IMR-90 (cell line): ENCODE data around the gene ATXN1. TPM values are rescaled to one million over a fixed set of nuclear protein-coding genes. Genes with fewer than 3 reads are reported as not detected.

Experiments used
- ATAC-seq: fragments of 200-7000 bp; cut with Tn5 transposase; 2 replicates; pipeline ENCODE4 v1.9.1; 2020; ENCODE audit warnings: low read depth, mild to moderate bottlenecking, moderate library complexity
- BruUV-seq: library from RNA; stranded (reverse); fragments of 400-500 nt; replicated peaks from 2 replicates; lab custom pipeline; 2021; lab: Mats Ljungman, UMichigan
- CTCF ChIA-PET: fragments of 300-600 bp; formaldehyde crosslinking; extraction: SDS; loops from one replicate; lab custom pipeline; 2021; ENCODE audit warnings: antibody characterized with exemption; lab: Yijun Ruan, JAX
- POLR2A ChIA-PET: fragments of 300-600 bp; sonication (Branson Sonifier 250); formaldehyde crosslinking; loops from one replicate; lab custom pipeline; 2022; ENCODE audit warnings: antibody characterized with exemption; ENCODE audit not compliant: unreplicated experiment; lab: Charles Lee
- DNase-seq: peaks from one replicate; pipeline ENCODE4 v3.0.0; 2013
- H2AFZ ChIP-seq: replicated peaks from 2 replicates; pipeline ENCODE3; 2013; ENCODE audit warnings: low read length, mild to moderate bottlenecking; ENCODE audit not compliant: poor library complexity
- H2AK5ac ChIP-seq: 2 replicates; pipeline ENCODE4 v1.6.1; 2013; ENCODE audit warnings: low read depth, low read length, inconsistent platforms
- H2AK9ac ChIP-seq: replicated peaks from 2 replicates; pipeline ENCODE3; 2013; ENCODE audit warnings: mild to moderate bottlenecking, low read depth, low read length, moderate library complexity; ENCODE audit not compliant: poor library complexity
- H2BK120ac ChIP-seq: 2 replicates; pipeline ENCODE4 v1.6.1; 2013; ENCODE audit warnings: low read depth, low read length, inconsistent platforms
- H2BK15ac ChIP-seq: 3 replicates; pipeline ENCODE4 v1.6.1; 2013; ENCODE audit warnings: low read depth, low read length, inconsistent platforms
- H2BK20ac ChIP-seq: 2 replicates; pipeline ENCODE4 v1.6.1; 2013; ENCODE audit warnings: low read depth, mild to moderate bottlenecking, inconsistent platforms, low read length, moderate library complexity
- H2BK5ac ChIP-seq: 2 replicates; pipeline ENCODE4 v1.6.1; 2013; ENCODE audit warnings: mild to moderate bottlenecking, low read depth, low read length, inconsistent platforms; ENCODE audit not compliant: poor library complexity, severe bottlenecking
- H3K14ac ChIP-seq: replicated peaks from 2 replicates; pipeline ENCODE4 v1.6.1; 2013; ENCODE audit warnings: low read depth, low read length, inconsistent platforms
- H3K18ac ChIP-seq: 2 replicates; pipeline ENCODE4 v1.6.1; 2013; ENCODE audit warnings: low read depth, low read length, control low read depth
- H3K23ac ChIP-seq: 2 replicates; pipeline ENCODE4 v1.6.1; 2013; ENCODE audit warnings: low read depth, low read length, inconsistent platforms
- H3K27ac ChIP-seq: 2 replicates; pipeline ENCODE4 v1.5.1; 2013; ENCODE audit warnings: mild to moderate bottlenecking, control low read depth, low read length; ENCODE audit not compliant: insufficient read depth
- H3K27me3 ChIP-seq: 2 replicates; pipeline ENCODE4 v1.6.1; 2013; ENCODE audit warnings: low read length; ENCODE audit not compliant: control insufficient read depth, insufficient read depth
- H3K36me3 ChIP-seq: 2 replicates; pipeline ENCODE4 v1.6.1; 2013; ENCODE audit warnings: low read length, mixed read lengths; ENCODE audit not compliant: control insufficient read depth, insufficient read depth
- H3K4ac ChIP-seq: 2 replicates; pipeline ENCODE4 v1.6.1; 2013; ENCODE audit warnings: low read depth, low read length, inconsistent platforms
- H3K4me1 ChIP-seq: 2 replicates; pipeline ENCODE4 v1.6.1; 2013; ENCODE audit warnings: low read length, mixed read lengths; ENCODE audit not compliant: control insufficient read depth, insufficient read depth
- H3K4me2 ChIP-seq: 2 replicates; pipeline ENCODE4 v1.6.1; 2013; ENCODE audit warnings: low read depth, mild to moderate bottlenecking, control low read depth, low read length, moderate library complexity
- H3K4me3 ChIP-seq: 2 replicates; pipeline ENCODE4 v1.5.1; 2013; ENCODE audit warnings: low read depth, mild to moderate bottlenecking, control low read depth, low read length, moderate library complexity; ENCODE audit not compliant: insufficient read depth
- H3K56ac ChIP-seq: 2 replicates; pipeline ENCODE4 v1.6.1; 2013; ENCODE audit warnings: low read length, inconsistent platforms; ENCODE audit not compliant: insufficient read depth; ENCODE audit errors: extremely low read depth
- H3K79me1 ChIP-seq, 2 experiments: 2 replicates each; pipeline ENCODE4 v1.6.1; 2013; ENCODE audit warnings: low read length in 2 of 2, inconsistent platforms in 1 of 2, low read depth in 1 of 2
- H3K9ac ChIP-seq: 2 replicates; pipeline ENCODE4 v1.6.1; 2013; ENCODE audit warnings: low read depth, low read length, control low read depth
- H3K9me1 ChIP-seq: 2 replicates; pipeline ENCODE4 v1.6.1; 2013; ENCODE audit warnings: low read length, inconsistent platforms; ENCODE audit not compliant: insufficient read depth
- H3K9me3 ChIP-seq: 2 replicates; pipeline ENCODE4 v1.6.1; 2013; ENCODE audit warnings: low read length; ENCODE audit not compliant: control insufficient read depth, insufficient read depth
- H4K20me1 ChIP-seq: 2 replicates; pipeline ENCODE4 v1.6.1; 2013; ENCODE audit warnings: low read length, inconsistent platforms; ENCODE audit not compliant: insufficient read depth
- H4K5ac ChIP-seq: 2 replicates; pipeline ENCODE4 v1.6.1; 2013; ENCODE audit warnings: mild to moderate bottlenecking, low read depth, low read length, control low read depth
- H4K8ac ChIP-seq, 2 experiments: 2 replicates each; pipeline ENCODE4 v1.6.1; 2013; ENCODE audit warnings: low read depth in 2 of 2, low read length in 2 of 2, control low read depth in 1 of 2, inconsistent platforms in 1 of 2
- H4K91ac ChIP-seq: 2 replicates; pipeline ENCODE4 v1.6.1; 2013; ENCODE audit warnings: low read depth, low read length, inconsistent platforms; ENCODE audit not compliant: insufficient read depth
- CHD1 ChIP-seq: IDR thresholded peaks from 2 replicates; pipeline ENCODE4 v1.6.1; 2012; ENCODE audit warnings: low read depth, low read length, improper control_type of control experiment
- CTCF ChIP-seq: conservative IDR thresholded peaks from 2 replicates; pipeline ENCODE4 v1.5.1; 2012; ENCODE audit warnings: mild to moderate bottlenecking, low read depth, low read length, improper control_type of control experiment
- ELK1 ChIP-seq: fragments of 150-350 bp; IDR thresholded peaks from 2 replicates; pipeline ENCODE4 v1.6.1; 2016; ENCODE audit warnings: low read depth, mild to moderate bottlenecking, low read length, moderate library complexity, borderline replicate concordance
- FOS ChIP-seq: fragments of 150-350 bp; IDR thresholded peaks from 2 replicates; pipeline ENCODE4 v1.6.1; 2016; ENCODE audit warnings: low read depth, low read length
- MAFK ChIP-seq: IDR thresholded peaks from 2 replicates; pipeline ENCODE4 v1.6.1; 2012; ENCODE audit warnings: low read depth, low read length, improper control_type of control experiment
- MAZ ChIP-seq: IDR thresholded peaks from 2 replicates; pipeline ENCODE4 v1.6.1; 2012; ENCODE audit warnings: low read depth, mild to moderate bottlenecking, low read length, improper control_type of control experiment, moderate library complexity, borderline replicate concordance
- MXI1 ChIP-seq: IDR thresholded peaks from 2 replicates; pipeline ENCODE4 v1.6.1; 2012; ENCODE audit warnings: low read depth, mild to moderate bottlenecking, low read length, moderate library complexity, borderline replicate concordance
- NFE2L2 ChIP-seq: fragments of 150-350 bp; IDR thresholded peaks from 2 replicates; pipeline ENCODE4 v1.6.1; 2016; ENCODE audit warnings: low read depth, mild to moderate bottlenecking, low read length
- POLR2A ChIP-seq: IDR thresholded peaks from 2 replicates; pipeline ENCODE4 v1.6.1; 2012; ENCODE audit warnings: mild to moderate bottlenecking, low read depth, low read length
- RAD21 ChIP-seq: IDR thresholded peaks from 2 replicates; pipeline ENCODE4 v1.6.1; 2012; ENCODE audit warnings: low read length, improper control_type of control experiment
- RCOR1 ChIP-seq: IDR thresholded peaks from 2 replicates; pipeline ENCODE4 v1.6.1; 2012; ENCODE audit warnings: mild to moderate bottlenecking, low read length, improper control_type of control experiment; ENCODE audit not compliant: insufficient replicate concordance
- USF2 ChIP-seq: fragments of 150-350 bp; IDR thresholded peaks from 2 replicates; pipeline ENCODE4 v1.6.1; 2017; ENCODE audit warnings: mild to moderate bottlenecking, antibody characterized with exemption, low read length, low read depth
- WGBS, 2 experiments: methylation state at CpG; one replicate each; pipeline versions ENCODE4 v1.1.5 to v1.1.7; 2013; ENCODE audit warnings: missing lambda C conversion rate in 2 of 2; ENCODE audit not compliant: insufficient read length in 1 of 2; ENCODE audit errors: extremely low coverage in 2 of 2; 5-methylcytosine and 5-hydroxymethylcytosine counted together
- dilution Hi-C: fragments of 300-500 bp; cut with HindIII; formaldehyde crosslinking; loops from one replicate; pipeline ENCODE4 v1.14.3; 2018; ENCODE audit warnings: low sequenced_read_pairs; ENCODE audit not compliant: unreplicated experiment
- in situ Hi-C: fragments of 300-500 bp; cut with MboI; formaldehyde crosslinking; loops from 3 replicates; pipeline ENCODE4 v1.14.3; 2019; ENCODE audit warnings: low sequenced_read_pairs, inconsistent platforms, mixed read lengths
- intact Hi-C: fragments of 100-400 bp; cut with micrococcal nuclease; formaldehyde crosslinking; loops from 2 replicates; pipeline ENCODE4 v1.10.0; 2022
- polyA plus RNA-seq, 3 experiments: library from polyadenylated mRNA; depleted of rRNA; stranded (reverse); fragments of >200 nt; gene quantifications; 2 replicates each; pipeline ENCODE4 v1.2.3, GENCODE V29; 2012; ENCODE audit warnings: low replicate concordance in 1 of 3
- total RNA-seq: library from RNA; depleted of rRNA; stranded (reverse); fragments of >200 nt; gene quantifications from 2 replicates; pipeline ENCODE4 v1.2.3, GENCODE V29; 2012

The ATXN1 gene
- total and polyA plus RNA-seq, 2 of the 4 experiments (the other 2 are of a cell fraction), result 7.3 to 11.1 TPM

- Histone ChIP-seq H3K4me1 (0 out of 2 replicates have a peak, but pooled peaks cover under 1% of the 10 kb centered on the region), H3K23ac (no peak overlapping the region), H3K9me1 (peaks cover 4% of the 10 kb centered on the region; the same call in 1 of the 2 replicates), H3K4me2 (no peak overlapping the region), H3K27ac (no peak overlapping the region), H2AFZ (no peak overlapping the region), H3K9me3 (no peaks in the 10 kb centered on the region), H3K79me1 (0 out of 4 replicates have a peak, but pooled peaks cover 3 to 5% of the 10 kb centered on the region in 2 experiments), H2AK5ac (no peak overlapping the region), H2BK5ac (no peak overlapping the region), H4K91ac (no peak overlapping the region), H2BK20ac (no peak overlapping the region), H2BK15ac (no peak overlapping the region), H3K18ac (no peak overlapping the region), H4K5ac (no peak overlapping the region), H4K8ac (no peak overlapping the region), H4K20me1 (peaks cover under 1% of the 10 kb centered on the region; the same call in 1 of the 2 replicates), H2AK9ac (no peak overlapping the region), H3K4me3 (no peak overlapping the region), H3K56ac (no peak overlapping the region), H3K4ac (no peak overlapping the region), H3K36me3 (peaks cover 5% of the 10 kb centered on the region; the same call in 1 of the 2 replicates), H3K27me3 (no peaks in the 10 kb centered on the region), H3K9ac (no peak overlapping the region), H2BK120ac (no peak overlapping the region), H3K14ac (no peak overlapping the region)
- ATAC-seq, result no peak
- WGBS, 2 experiments, result 100% methylated on average over 2 of the region's 6 CpGs; no CpG with 5 or more reads in 1 of the 2 experiments
- in situ Hi-C loops, result no loop called here
- ChIA-PET CTCF (no interaction called here), POLR2A (no interaction called here)
- dilution Hi-C loops, result no loop called here
- no peak for DNase-seq
- intact Hi-C loops, result no loop called here
- TF ChIP-seq MAFK, result no peak
- TF ChIP-seq CHD1, result no peak
- TF ChIP-seq FOS, result no peak
- no peak for TF ChIP-seq MAZ
- TF ChIP-seq POLR2A, result no peak
- no peak for TF ChIP-seq NFE2L2
- TF ChIP-seq MXI1, result no peak
- TF ChIP-seq ELK1, result no peak
- TF ChIP-seq RCOR1, result no peak
- no peak for TF ChIP-seq CTCF
- no peak for TF ChIP-seq RAD21
- TF ChIP-seq USF2, result no peak
- BruUV-seq, result no TSS peak
Observed at GRCh38 chr6:16311763-16312162, 449.5 kb downstream of the ATXN1 start.
